Keratinocyte (primary cell): Measurements from ENCODE around the gene CASKIN2. TPM values are rescaled to one million over a fixed set of nuclear protein-coding genes. Genes with fewer than 3 reads are reported as not detected.

Source experiments
- DNase-seq: peaks from one replicate; pipeline ENCODE4 v3.0.0-alpha.2; 2011; ENCODE audit warnings: low read depth, missing footprints, low spot score
- FAIRE-seq: peaks from 2 replicates; lab custom pipeline; 2011; peaks lifted over from hg19 to GRCh38; lab: Jason Lieb, UNC
- H2AFZ ChIP-seq: 2 replicates; pipeline ENCODE4 v1.6.0; 2012; ENCODE audit warnings: low read length, control low read depth, inconsistent platforms; ENCODE audit not compliant: control insufficient read depth
- H3K27ac ChIP-seq: 2 replicates; pipeline ENCODE4 v1.5.1; 2011; ENCODE audit warnings: low read length; ENCODE audit not compliant: control insufficient read depth, insufficient read depth
- H3K27me3 ChIP-seq: 3 replicates; pipeline ENCODE4 v1.6.0; 2011; ENCODE audit warnings: low read length; ENCODE audit not compliant: control insufficient read depth, insufficient read depth; ENCODE audit errors: extremely low read depth
- H3K36me3 ChIP-seq, 2 experiments: 2 replicates in 1 of 2; 3 replicates in 1 of 2; pipeline ENCODE4 v1.5.1; 2011; ENCODE audit warnings: low read length in 2 of 2, mild to moderate bottlenecking in 1 of 2; ENCODE audit not compliant: control insufficient read depth in 2 of 2, insufficient read depth in 2 of 2; ENCODE audit errors: extremely low read depth in 1 of 2
- H3K4me1 ChIP-seq: 3 replicates; pipeline ENCODE4 v1.5.1; 2011; ENCODE audit warnings: low read length; ENCODE audit not compliant: control insufficient read depth, insufficient read depth; ENCODE audit errors: extremely low read depth
- H3K4me2 ChIP-seq: 3 replicates; pipeline ENCODE4 v1.6.0; 2011; ENCODE audit warnings: low read depth, low read length; ENCODE audit not compliant: control insufficient read depth, insufficient read depth; ENCODE audit errors: extremely low read depth
- H3K4me3 ChIP-seq, 3 experiments: fragments of 200-600 bp in 1 of 3; sonication (generic) in 1 of 3; 2 replicates in 2 of 3; 3 replicates in 1 of 3; pipeline ENCODE4 v1.5.1; 2011 to 2016; ENCODE audit warnings: low read length in 3 of 3, mild to moderate bottlenecking in 3 of 3, control low read depth in 2 of 3, inconsistent platforms in 1 of 3, low read depth in 1 of 3, mixed read lengths in 1 of 3, mixed run types in 1 of 3, moderate library complexity in 1 of 3; ENCODE audit not compliant: control insufficient read depth in 2 of 3, insufficient read depth in 2 of 3; ENCODE audit errors: extremely low read depth in 1 of 3
- H3K79me2 ChIP-seq: 2 replicates; pipeline ENCODE4 v1.6.0; 2012; ENCODE audit warnings: low read length; ENCODE audit not compliant: control insufficient read depth, insufficient read depth
- H3K9ac ChIP-seq: 3 replicates; pipeline ENCODE4 v1.6.0; 2011; ENCODE audit warnings: low read length; ENCODE audit not compliant: control insufficient read depth, insufficient read depth; ENCODE audit errors: extremely low read depth
- H3K9me1 ChIP-seq: 3 replicates; pipeline ENCODE4 v1.6.0; 2011; ENCODE audit warnings: low read length; ENCODE audit not compliant: control insufficient read depth, insufficient read depth; ENCODE audit errors: extremely low read depth
- H3K9me3 ChIP-seq: 2 replicates; pipeline ENCODE4 v1.5.1; 2012; ENCODE audit warnings: low read depth, low read length; ENCODE audit not compliant: control insufficient read depth
- H4K20me1 ChIP-seq: 3 replicates; pipeline ENCODE4 v1.6.0; 2011; ENCODE audit warnings: low read length; ENCODE audit not compliant: control insufficient read depth, insufficient read depth; ENCODE audit errors: extremely low read depth
- EZH2 ChIP-seq: IDR thresholded peaks from one replicate; pipeline ENCODE4 v1.6.1; 2012; ENCODE audit warnings: inconsistent platforms, mild to moderate bottlenecking, low read length, moderate library complexity
- dilution Hi-C: fragments of 300-500 bp; cut with MboI; formaldehyde crosslinking; loops from one replicate; pipeline ENCODE4 v1.7.0; 2020; ENCODE audit warnings: low sequenced_read_pairs; ENCODE audit not compliant: extremely low pct_ligation_motif_present
- polyA plus RNA-seq, 5 experiments: library from polyadenylated mRNA; depleted of rRNA in 3 of 5; stranded (reverse) in 3 of 5; stranded (forward) in 1 of 5; unstranded in 1 of 5; fragments of >200 nt; gene quantifications; 1 replicate in 1 of 5; 2 replicates in 3 of 5; 3 replicates in 1 of 5; pipeline versions ENCODE4 v1.2.1 to v1.2.3, GENCODE V29; 2011 to 2012; ENCODE audit warnings: missing spikeins in 2 of 5, low read depth in 1 of 5, low replicate concordance in 1 of 5
- TF ChIP-seq, protein P1 (sequence below), 3 experiments: IDR thresholded peaks in 1 of 3; conservative IDR thresholded peaks in 1 of 3; optimal IDR thresholded peaks in 1 of 3; 2 replicates in 2 of 3; 3 replicates in 1 of 3; pipeline versions ENCODE3 to v1.5.1; 2011; ENCODE audit warnings: low read length in 3 of 3, mild to moderate bottlenecking in 3 of 3, moderate library complexity in 2 of 3, control low read depth in 1 of 3, inconsistent platforms in 1 of 3; ENCODE audit not compliant: insufficient read depth in 2 of 3; ENCODE audit errors: extremely low read depth in 1 of 3

Gene CASKIN2
- polyA plus RNA-seq, 1 donor (not counting 4 experiments of a cell fraction or from before 2014, with no cell fraction given) = 3.7 TPM

DNA sequence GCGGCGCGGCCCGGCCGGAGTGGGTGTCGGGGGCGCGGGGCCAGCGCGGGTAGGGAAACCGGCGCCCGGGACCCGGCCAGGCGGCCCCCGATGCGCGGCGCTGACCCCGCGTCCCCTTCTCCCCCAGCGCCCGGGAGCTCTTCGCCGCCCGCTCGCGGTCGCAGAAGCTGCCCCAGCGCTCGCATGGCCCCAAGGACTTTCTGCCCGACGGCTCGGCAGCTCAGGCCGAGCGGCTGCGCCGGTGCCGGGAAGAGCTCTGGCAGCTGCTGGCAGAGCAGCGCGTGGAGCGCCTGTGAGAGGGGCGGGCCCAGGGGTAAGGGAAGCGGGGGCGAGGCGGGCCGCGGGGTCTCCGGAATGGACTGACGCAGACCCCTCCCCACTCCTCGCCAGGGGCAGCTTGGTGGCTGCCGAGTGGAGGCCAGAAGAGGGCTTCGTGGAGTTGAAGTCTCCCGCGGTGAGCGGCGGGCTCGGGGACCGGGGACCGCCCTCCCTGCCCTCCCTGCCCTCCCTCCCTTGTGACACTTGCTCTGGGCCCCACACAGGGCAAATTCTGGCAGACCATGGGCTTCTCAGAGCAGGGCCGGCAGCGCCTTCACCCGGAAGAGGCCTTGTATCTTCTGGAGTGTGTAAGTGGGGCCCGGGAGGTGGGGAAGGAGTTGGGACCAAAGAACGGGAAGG is 1.4 kb upstream of the CASKIN2 start:
- Histone ChIP-seq H3K9ac (peak overlapping the region; percentile 63), H3K4me2 (peak overlapping the region; percentile 95), H3K79me2 (peaks cover 21% of the 10 kb centered on the region), H3K9me3 (no peaks in the 10 kb centered on the region), H3K4me1 (peaks cover 22% of the 10 kb centered on the region), H3K27ac (no peak overlapping the region), H2AFZ (peak overlapping the region; percentile 70), H3K36me3 (peaks cover 11 to 21% of the 10 kb centered on the region in 2 experiments), H3K27me3 (no peaks in the 10 kb centered on the region), H4K20me1 (peaks cover 11% of the 10 kb centered on the region), H3K4me3 (peak overlapping the region; percentile 74 to 85 (median 80)), H3K9me1 (peaks cover 7% of the 10 kb centered on the region)
- dilution Hi-C loops = no loop called here
- FAIRE-seq (no peak), DNase-seq (no peak)
- TF ChIP-seq, protein P1, sequence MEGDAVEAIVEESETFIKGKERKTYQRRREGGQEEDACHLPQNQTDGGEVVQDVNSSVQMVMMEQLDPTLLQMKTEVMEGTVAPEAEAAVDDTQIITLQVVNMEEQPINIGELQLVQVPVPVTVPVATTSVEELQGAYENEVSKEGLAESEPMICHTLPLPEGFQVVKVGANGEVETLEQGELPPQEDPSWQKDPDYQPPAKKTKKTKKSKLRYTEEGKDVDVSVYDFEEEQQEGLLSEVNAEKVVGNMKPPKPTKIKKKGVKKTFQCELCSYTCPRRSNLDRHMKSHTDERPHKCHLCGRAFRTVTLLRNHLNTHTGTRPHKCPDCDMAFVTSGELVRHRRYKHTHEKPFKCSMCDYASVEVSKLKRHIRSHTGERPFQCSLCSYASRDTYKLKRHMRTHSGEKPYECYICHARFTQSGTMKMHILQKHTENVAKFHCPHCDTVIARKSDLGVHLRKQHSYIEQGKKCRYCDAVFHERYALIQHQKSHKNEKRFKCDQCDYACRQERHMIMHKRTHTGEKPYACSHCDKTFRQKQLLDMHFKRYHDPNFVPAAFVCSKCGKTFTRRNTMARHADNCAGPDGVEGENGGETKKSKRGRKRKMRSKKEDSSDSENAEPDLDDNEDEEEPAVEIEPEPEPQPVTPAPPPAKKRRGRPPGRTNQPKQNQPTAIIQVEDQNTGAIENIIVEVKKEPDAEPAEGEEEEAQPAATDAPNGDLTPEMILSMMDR (optimal IDR thresholded peaks at IDR 0.05 in 1 of 3, IDR thresholded peaks at IDR 0.05 in 1 of 3, conservative IDR thresholded peaks at IDR 0.05 in 1 of 3; ENCODE audit: extremely low read depth in 1 of 3, insufficient read depth in 2 of 3, low read length in 3 of 3) = no peak
- no peak for TF ChIP-seq EZH2

DNA sequence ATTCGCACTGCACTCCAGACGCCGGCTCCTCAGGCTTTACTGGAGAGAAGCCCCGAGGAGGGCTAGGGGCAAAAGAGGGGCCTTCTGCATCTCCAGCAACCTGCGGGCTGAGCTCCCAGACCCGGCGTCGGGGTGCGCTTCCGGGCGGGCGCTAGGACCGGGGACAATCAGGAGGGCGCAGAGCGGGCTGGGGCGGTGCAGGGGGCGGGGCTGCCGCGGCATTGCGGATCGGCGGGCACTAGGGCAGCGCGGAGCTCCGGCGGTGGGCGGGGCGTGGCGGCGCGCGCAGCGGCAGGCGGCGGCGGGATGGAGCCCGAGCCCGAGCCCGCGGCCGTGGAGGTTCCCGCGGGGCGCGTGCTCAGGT is 900 bp upstream of the CASKIN2 start, which contains the start of gene TSEN54:
Gene TSEN54, plus strand, starts transcription at position 274 of the 364 bp plus-strand sequence. Its CDS starts 33 bp downstream, at position 307.
- H3K79me2 ChIP-seq = peaks cover 23% of the 10 kb centered on the region
- H3K4me3 ChIP-seq = peak within 1 kb of the TSS; percentile 80 to 85 (median 81)
- H3K9me1 ChIP-seq = peaks cover 7% of the 10 kb centered on the region
- peaks cover 22% of the 10 kb centered on the region for H3K4me1 ChIP-seq
- peaks cover 8 to 21% of the 10 kb centered on the region in 2 experiments for H3K36me3 ChIP-seq
- dilution Hi-C loops = no loop called here
- H3K9ac ChIP-seq = peak within 1 kb of the TSS; percentile 76
- DNase-seq (no peak), FAIRE-seq (no peak)
- H3K27me3 ChIP-seq = no peaks in the 10 kb centered on the region
- H3K4me2 ChIP-seq = peak within 1 kb of the TSS; percentile 96
- peaks cover 11% of the 10 kb centered on the region for H4K20me1 ChIP-seq
- TF ChIP-seq EZH2 = no peak
- TF ChIP-seq, protein P1 (optimal IDR thresholded peaks at IDR 0.05 in 1 of 3, IDR thresholded peaks at IDR 0.05 in 1 of 3, conservative IDR thresholded peaks at IDR 0.05 in 1 of 3; ENCODE audit: extremely low read depth in 1 of 3, insufficient read depth in 2 of 3, low read length in 3 of 3) = peak in 1 of 3 experiments; percentile 25
- H3K9me3 ChIP-seq = no peaks in the 10 kb centered on the region
- peak within 1 kb of the TSS; percentile 98 for H2AFZ ChIP-seq
- peak within 1 kb of the TSS; percentile 29 for H3K27ac ChIP-seq
